GM12878 (cell line): ENCODE data around the gene TOMM22. TPM values are rescaled to one million over a fixed set of nuclear protein-coding genes. Genes with fewer than 3 reads are reported as not detected.

ENCODE experiments used
- ATAC-seq: fragments of 200-7000 bp; cut with Tn5 transposase; 3 replicates; pipeline ENCODE4 v1.9.1; 2020; ENCODE audit warnings: mild to moderate bottlenecking, moderate library complexity
- BruUV-seq: library from RNA; stranded (reverse); fragments of 400-500 nt; replicated peaks from 2 replicates; lab custom pipeline; 2021; lab: Mats Ljungman, UMichigan
- CTCF ChIA-PET: fragments of 300-600 bp; sonication (Branson Sonifier 250); formaldehyde crosslinking; extraction: SDS; loops from one replicate; lab custom pipeline; 2021; ENCODE audit warnings: inconsistent platforms; lab: Yijun Ruan, JAX
- POLR2A ChIA-PET: fragments of 350-600 bp; formaldehyde crosslinking; extraction: SDS; loops from one replicate; lab custom pipeline; 2021; ENCODE audit warnings: inconsistent platforms; lab: Charles Lee
- RAD21 ChIA-PET: fragments of 300-600 bp; sonication (Branson Sonifier 250); formaldehyde crosslinking; loops from one replicate; lab custom pipeline; 2023; ENCODE audit warnings: antibody characterized with exemption; ENCODE audit not compliant: unreplicated experiment; lab: Charles Lee
- SMC1A ChIA-PET: fragments of 300-600 bp; sonication (Branson Sonifier 250); formaldehyde crosslinking; loops from one replicate; lab custom pipeline; 2023; ENCODE audit not compliant: unreplicated experiment, uncharacterized antibody; lab: Charles Lee
- DNase-seq: peaks from one replicate; pipeline ENCODE4 v3.0.0-alpha.2; 2011; ENCODE audit warnings: low read depth, low spot score
- FAIRE-seq: peaks from 3 replicates; lab custom pipeline; 2011; peaks lifted over from hg19 to GRCh38; lab: Jason Lieb, UNC
- H2AFZ ChIP-seq: 2 replicates; pipeline ENCODE4 v1.6.0; 2011; ENCODE audit warnings: low read depth, low read length, control low read depth; ENCODE audit not compliant: control insufficient read depth
- H3K27ac ChIP-seq: 2 replicates; pipeline ENCODE4 v1.5.1; 2011; ENCODE audit warnings: control low read depth; ENCODE audit not compliant: control insufficient read depth, insufficient read depth
- H3K27me3 ChIP-seq, 2 experiments: replicated peaks in 1 of 2; 2 replicates each; pipeline versions ENCODE4 v1.6.0 to v1.6.1; 2011; ENCODE audit warnings: low read length in 1 of 2; ENCODE audit not compliant: control insufficient read depth in 2 of 2, insufficient read depth in 2 of 2
- H3K36me3 ChIP-seq, 2 experiments: 2 replicates each; pipeline ENCODE4 v1.5.1; 2011; ENCODE audit warnings: low read length in 1 of 2; ENCODE audit not compliant: control insufficient read depth in 2 of 2, insufficient read depth in 2 of 2
- H3K4me1 ChIP-seq: 2 replicates; pipeline ENCODE4 v1.6.1; 2011; ENCODE audit warnings: mild to moderate bottlenecking, low read length, moderate library complexity, mixed read lengths; ENCODE audit not compliant: control insufficient read depth, insufficient read depth
- H3K4me2 ChIP-seq: 2 replicates; pipeline ENCODE4 v1.6.0; 2011; ENCODE audit warnings: control low read depth; ENCODE audit not compliant: control insufficient read depth, insufficient read depth
- H3K4me3 ChIP-seq: fragments of 200-600 bp; sonication (generic); 2 replicates; pipeline ENCODE4 v1.5.1; 2016
- H3K79me2 ChIP-seq: 2 replicates; pipeline ENCODE4 v1.6.0; 2011; ENCODE audit warnings: low read length; ENCODE audit not compliant: control insufficient read depth, insufficient read depth
- H3K9ac ChIP-seq: 2 replicates; pipeline ENCODE4 v1.8.0; 2011; ENCODE audit warnings: low read length, control low read depth, mixed read lengths; ENCODE audit not compliant: control insufficient read depth, insufficient read depth
- H3K9me3 ChIP-seq: replicated peaks from 3 replicates; pipeline ENCODE4 v1.5.1; 2011; ENCODE audit warnings: mild to moderate bottlenecking, low read length; ENCODE audit not compliant: control insufficient read depth, insufficient read depth
- H4K20me1 ChIP-seq: 2 replicates; pipeline ENCODE4 v1.6.0; 2011; ENCODE audit not compliant: control insufficient read depth, insufficient read depth
- CBFB ChIP-seq: IDR thresholded peaks from 2 replicates; pipeline ENCODE4 v1.6.1; 2016; ENCODE audit warnings: antibody characterized with exemption, low read depth
- CBX5 ChIP-seq: sonication (generic); IDR thresholded peaks from 2 replicates; pipeline ENCODE4 v1.6.1; 2016; ENCODE audit warnings: low read depth, moderate library complexity, mild to moderate bottlenecking, inconsistent platforms
- EGR1 ChIP-seq, 2 experiments: IDR thresholded peaks; 1 replicate in 1 of 2; 2 replicates in 1 of 2; pipeline ENCODE4 v1.6.1; 2011 to 2012; ENCODE audit warnings: low read depth in 2 of 2, low read length in 2 of 2, borderline replicate concordance in 1 of 2, mild to moderate bottlenecking in 1 of 2, moderate library complexity in 1 of 2
- MYC ChIP-seq: IDR thresholded peaks from 2 replicates; pipeline ENCODE4 v1.6.1; 2011; ENCODE audit warnings: mild to moderate bottlenecking, low read length, moderate library complexity, inconsistent platforms; ENCODE audit not compliant: insufficient read depth, insufficient replicate concordance, insufficient read length, severe bottlenecking
- PAX8 ChIP-seq: fragments of 450-650 bp; IDR thresholded peaks from 2 replicates; pipeline ENCODE4 v1.6.1; 2017; ENCODE audit warnings: mild to moderate bottlenecking, moderate library complexity
- PRDM15 ChIP-seq: fragments of 450-650 bp; formaldehyde crosslinking; IDR thresholded peaks from 2 replicates; pipeline ENCODE4 v1.4.0; 2020; ENCODE audit warnings: mild to moderate bottlenecking, moderate library complexity
- RUNX3 ChIP-seq: IDR thresholded peaks from 2 replicates; pipeline ENCODE4 v1.6.1; 2012; ENCODE audit warnings: low read length, inconsistent platforms
- SMARCA5 ChIP-seq: fragments of 450-650 bp; IDR thresholded peaks from 2 replicates; pipeline ENCODE4 v1.6.1; 2017; ENCODE audit warnings: mild to moderate bottlenecking
- WGBS: methylation state at CpG from one replicate; pipeline ENCODE4 v1.1.6; 2016; ENCODE audit warnings: low lambda C conversion rate; ENCODE audit not compliant: insufficient replicate concordance, insufficient coverage; ENCODE audit errors: missing lambda C conversion rate; 5-methylcytosine and 5-hydroxymethylcytosine counted together
- in situ Hi-C: fragments of 300-500 bp; cut with MboI; formaldehyde crosslinking; loops from 9 replicates; pipeline ENCODE4 v1.14.3; 2018; ENCODE audit warnings: mixed read lengths
- intact Hi-C: fragments of 100-400 bp; cut with micrococcal nuclease; formaldehyde crosslinking; loops from one replicate; pipeline ENCODE4 v1.14.2; 2022; ENCODE audit not compliant: unreplicated experiment
- polyA plus RNA-seq, 11 experiments: library from polyadenylated mRNA; depleted of rRNA in 4 of 11; unstranded in 6 of 11; stranded (reverse) in 5 of 11; fragments of >200 nt; fragmentation: Nextera tagmentation in 4 of 11; fragmentation: Illumina TruSeq in 1 of 11; extraction: Ambion mirVana in 4 of 11; extraction: Trizol in 1 of 11; gene quantifications; 1 replicate in 1 of 11; 2 replicates in 10 of 11; pipeline versions ENCODE4 v1.2.1 to v1.2.3, GENCODE V29; 2011 to 2016; ENCODE audit warnings: inconsistent platforms in 2 of 11, missing spikeins in 2 of 11, low read depth in 1 of 11
- total RNA-seq, 4 experiments: library from RNA; depleted of rRNA in 3 of 4; stranded (reverse); fragments of >200 nt in 3 of 4; fragmentation: Illumina TruSeq in 1 of 4; extraction: Trizol in 1 of 4; gene quantifications; 2 replicates each; pipeline versions ENCODE4 v1.2.1 to v1.2.3, GENCODE V29; 2013 to 2021

TOMM22 gene
- total and polyA plus RNA-seq, 10 of the 15 experiments (the other 5 are each of a cell fraction or from before 2014, with no cell fraction given): 37.6 to 197 (median 94.9) TPM

GRCh38 chr22:38729946-38730345, 48.2 kb downstream of the TOMM22 start:
- intact Hi-C loops: no loop called here

More at GRCh38 chr22:38729946-38730345, 48.2 kb downstream of the TOMM22 start:
- BruUV-seq: no TSS peak
- Histone ChIP-seq H3K9ac (no peak overlapping the region), H3K36me3 (peaks cover 37 to 68% of the 10 kb centered on the region in 2 experiments), H3K27ac (no peak overlapping the region), H4K20me1 (peaks cover 2% of the 10 kb centered on the region; the same call in 1 of the 2 replicates), H2AFZ (no peak overlapping the region), H3K4me1 (no peaks in the 10 kb centered on the region), H3K27me3 (no peaks in the 10 kb centered on the region), H3K4me2 (no peak overlapping the region), H3K79me2 (no peaks in the 10 kb centered on the region), H3K9me3 (no peaks in the 10 kb centered on the region), H3K4me3 (no peak overlapping the region)
- DNase-seq (no peak), FAIRE-seq (no peak), ATAC-seq (no peak)
- POLR2A ChIA-PET: interaction anchor here (0.6 kb wide), 1 partner anchor 192 kb away, joined by 6 read pairs; no protein-coding TSS in a partner anchor
- no peak for TF ChIP-seq MYC
- TF ChIP-seq CBFB: no peak
- no peak for TF ChIP-seq EGR1 (IDR thresholded peaks at IDR 0.05; ENCODE audit: borderline replicate concordance in 1 of 2, low read depth in 2 of 2, low read length in 2 of 2)
- no peak for TF ChIP-seq PRDM15
- no peak for TF ChIP-seq PAX8
- no peak for TF ChIP-seq SMARCA5
- no peak for TF ChIP-seq CBX5
- TF ChIP-seq RUNX3: no peak
- WGBS: 89% methylated on average over 6 of the region's 6 CpGs
- in situ Hi-C loops: no loop called here
- CTCF ChIA-PET: interaction anchor here (0.8 kb wide), 1 partner anchor 18 kb away, joined by 4 read pairs; no protein-coding TSS in a partner anchor
- RAD21 ChIA-PET: no interaction called here
- SMC1A ChIA-PET: no interaction called here
